Mucosa of descending colon (tissue), 3 donors: Measurements from ENCODE around the gene POU6F2. TPM values are rescaled to one million over a fixed set of nuclear protein-coding genes. Genes with fewer than 3 reads are reported as not detected.

Experiments used
- ATAC-seq: fragments of 200-7000 bp; cut with Tn5 transposase; one replicate; pipeline ENCODE4 v1.9.1; 2020; ENCODE audit warnings: mild to moderate bottlenecking, moderate library complexity
- DNase-seq, 3 donors: peaks; one replicate each; pipeline ENCODE4 v3.0.0-alpha.2; 2020
- H3K36me3 ChIP-seq: fragments of 200-600 bp; one replicate; pipeline ENCODE4 v1.8.0; 2021; ENCODE audit warnings: low read depth, mild to moderate bottlenecking
- H3K4me1 ChIP-seq: fragments of 200-600 bp; one replicate; pipeline ENCODE4 v1.8.0; 2021; ENCODE audit warnings: low read depth, mild to moderate bottlenecking
- H3K4me3 ChIP-seq: fragments of 200-600 bp; one replicate; pipeline ENCODE4 v1.8.0; 2021; ENCODE audit warnings: mild to moderate bottlenecking
- H3K9me3 ChIP-seq: fragments of 200-600 bp; one replicate; pipeline ENCODE4 v1.8.0; 2021; ENCODE audit warnings: mild to moderate bottlenecking
- CTCF ChIP-seq: fragments of 200-600 bp; IDR thresholded peaks from one replicate; pipeline ENCODE4 v1.8.0; 2022; ENCODE audit warnings: antibody characterized with exemption, mild to moderate bottlenecking
- intact Hi-C, 2 donors: fragments of 100-400 bp; cut with DNase I in 1 of 2; cut with micrococcal nuclease in 1 of 2; formaldehyde crosslinking; loops; one replicate each; pipeline versions ENCODE4 v1.11.0 to v1.11.1; 2022; cut with DNase I, micrococcal nuclease
- total RNA-seq, 3 donors: library from RNA; stranded (reverse); fragmentation: NEBNext Ultra II Directional in 2 of 3; extraction: Animal tissue kit (Norgen Biotek cat#: 25700) in 2 of 3; gene quantifications; one replicate each; pipeline versions ENCODE4 v1.2.1 to v1.2.4, GENCODE V29; 2021 to 2023
- donor health status: DM: no; HTN: no; CAD: no; lungs with moderate emphysema.
- donor health status: DM: no; HTN: no; CAD: no.
- donor health status: DM: no; HTN: yes; CAD: no.

The POU6F2 gene
- total RNA-seq, 3 donors from 2014 or later = 0.90 TPM; not detected in 2

GRCh38 chr7:39051279-39051678 is 73.6 kb downstream of the POU6F2 start:
- intact Hi-C loops = no loop called here
- ATAC-seq = no peak

GRCh38 chr7:39051707-39052106 is 74.0 kb downstream of the POU6F2 start:
- no peaks in the 10 kb centered on the region for H3K36me3 ChIP-seq
- TF ChIP-seq CTCF = no peak
- no peak overlapping the region for H3K4me3 ChIP-seq
- H3K4me1 ChIP-seq = no peaks in the 10 kb centered on the region
- intact Hi-C loops = no loop called here
- no peaks in the 10 kb centered on the region for H3K9me3 ChIP-seq
- no peak for DNase-seq
- no peak for ATAC-seq

More at GRCh38 chr7:39051279-39051678, 73.6 kb downstream of the POU6F2 start:
- DNase-seq = no peak
- no peaks in the 10 kb centered on the region for H3K36me3 ChIP-seq
- H3K4me3 ChIP-seq = no peak overlapping the region
- H3K9me3 ChIP-seq = no peaks in the 10 kb centered on the region
- TF ChIP-seq CTCF = no peak
- no peaks in the 10 kb centered on the region for H3K4me1 ChIP-seq

GRCh38 chr7:39054731-39055130 is 77.0 kb downstream of the POU6F2 start:
- no peaks in the 10 kb centered on the region for H3K36me3 ChIP-seq
- no peaks in the 10 kb centered on the region for H3K4me1 ChIP-seq
- intact Hi-C loops = no loop called here
- no peaks in the 10 kb centered on the region for H3K9me3 ChIP-seq
- H3K4me3 ChIP-seq = no peak overlapping the region
- no peak for ATAC-seq
- TF ChIP-seq CTCF = no peak
- DNase-seq = no peak

- no peak for DNase-seq
- intact Hi-C loops = no loop called here
- no peak for TF ChIP-seq CTCF
- Histone ChIP-seq H3K4me3 (no peak overlapping the region), H3K9me3 (no peaks in the 10 kb centered on the region), H3K4me1 (no peaks in the 10 kb centered on the region), H3K36me3 (no peaks in the 10 kb centered on the region)
- ATAC-seq = no peak
These were observed 78.4 kb downstream of the POU6F2 start for GRCh38 chr7:39056153-39056552.

GRCh38 chr7:39062811-39063210 is 85.1 kb downstream of the POU6F2 start:
- Histone ChIP-seq H3K9me3 (no peaks in the 10 kb centered on the region), H3K4me3 (no peak overlapping the region), H3K36me3 (no peaks in the 10 kb centered on the region), H3K4me1 (no peaks in the 10 kb centered on the region)
- ATAC-seq = no peak
- TF ChIP-seq CTCF = no peak
- intact Hi-C loops = no loop called here
- DNase-seq = no peak

- ATAC-seq = no peak
- no peak for DNase-seq
- intact Hi-C loops = no loop called here
- no peaks in the 10 kb centered on the region for H3K36me3 ChIP-seq
- H3K9me3 ChIP-seq = no peaks in the 10 kb centered on the region
- no peaks in the 10 kb centered on the region for H3K4me1 ChIP-seq
- H3K4me3 ChIP-seq = no peak overlapping the region
- TF ChIP-seq CTCF = no peak
These were observed 91.3 kb downstream of the POU6F2 start for GRCh38 chr7:39069031-39069430.
